GM21825 (cell line): ENCODE data around the gene GSTM4.
"Not testable (repeated sequence)": the region's sequence is repeated elsewhere in the genome, so short reads cannot be mapped to it uniquely, and the experiment has no call there.

Source experiments
- ATAC-seq: cut with Tn5 transposase; IDR thresholded peaks from one replicate; pipeline ENCODE4 v1.9.1; 2021; ENCODE audit warnings: mild to moderate bottlenecking, moderate library complexity; ENCODE audit not compliant: unreplicated experiment

Gene GSTM4

GRCh38 chr1:109660691-109661026, 4.8 kb downstream of the GSTM4 start:
- ATAC-seq, result not testable (repeated sequence)

GRCh38 chr1:109661391-109661790, 5.5 kb downstream of the GSTM4 start:
- no peak for ATAC-seq

GRCh38 chr1:109664671-109665070, 8.8 kb downstream of the GSTM4 start:
- no peak for ATAC-seq

- peak; percentile 93 for ATAC-seq
Observed at GRCh38 chr1:109667452-109668122, 11.7 kb downstream of the GSTM4 start, which contains the start of gene GSTM2. GSTM2 (plus strand) TSS chr1:109668057; CDS start chr1:109668116, 59 bp downstream.

GRCh38 chr1:109668123-109668775, 12.3 kb downstream of the GSTM4 start:
- ATAC-seq, result no peak

GRCh38 chr1:109669246-109669948, 13.5 kb downstream of the GSTM4 start:
- no peak for ATAC-seq

GRCh38 chr1:109669949-109670302, 14.0 kb downstream of the GSTM4 start:
- not testable (repeated sequence) for ATAC-seq

- ATAC-seq, result no peak
Observed at GRCh38 chr1:109671067-109671466, 15.2 kb downstream of the GSTM4 start.

GRCh38 chr1:109673861-109674260, 18.0 kb downstream of the GSTM4 start:
- not testable (repeated sequence) for ATAC-seq

- ATAC-seq, result not testable (repeated sequence)
Observed at GRCh38 chr1:109676683-109677381, 20.9 kb downstream of the GSTM4 start.

- no peak for ATAC-seq
Observed at GRCh38 chr1:109677459-109677858, 21.6 kb downstream of the GSTM4 start.

- ATAC-seq, result not testable (repeated sequence)
Observed at GRCh38 chr1:109678637-109679036, 22.7 kb downstream of the GSTM4 start.

- not testable (repeated sequence) for ATAC-seq
Observed at GRCh38 chr1:109684777-109685176, 28.9 kb downstream of the GSTM4 start.

- ATAC-seq, result not testable (repeated sequence)
Observed at GRCh38 chr1:109685399-109685798, 29.5 kb downstream of the GSTM4 start.

- ATAC-seq, result not testable (repeated sequence)
Observed at GRCh38 chr1:109685890-109686289, 30.0 kb downstream of the GSTM4 start.

GRCh38 chr1:109687109-109687508, 31.2 kb downstream of the GSTM4 start:
- peak; percentile 9 for ATAC-seq

- ATAC-seq, result peak; percentile 98
Observed at GRCh38 chr1:109687641-109688499, 32.0 kb downstream of the GSTM4 start, which contains the start of gene GSTM1. GSTM1 (plus strand) TSS chr1:109687817; CDS start chr1:109687874, 57 bp downstream.

- no peak for ATAC-seq
Observed at GRCh38 chr1:109689844-109690405, 34.0 kb downstream of the GSTM4 start.

GRCh38 chr1:109691759-109692158, 35.9 kb downstream of the GSTM4 start:
- ATAC-seq, result no peak

- not testable (repeated sequence) for ATAC-seq
Observed at GRCh38 chr1:109694400-109694799, 38.5 kb downstream of the GSTM4 start.
